ENCODE measurements around the gene PPIL1.

Gene PPIL1

DNA sequence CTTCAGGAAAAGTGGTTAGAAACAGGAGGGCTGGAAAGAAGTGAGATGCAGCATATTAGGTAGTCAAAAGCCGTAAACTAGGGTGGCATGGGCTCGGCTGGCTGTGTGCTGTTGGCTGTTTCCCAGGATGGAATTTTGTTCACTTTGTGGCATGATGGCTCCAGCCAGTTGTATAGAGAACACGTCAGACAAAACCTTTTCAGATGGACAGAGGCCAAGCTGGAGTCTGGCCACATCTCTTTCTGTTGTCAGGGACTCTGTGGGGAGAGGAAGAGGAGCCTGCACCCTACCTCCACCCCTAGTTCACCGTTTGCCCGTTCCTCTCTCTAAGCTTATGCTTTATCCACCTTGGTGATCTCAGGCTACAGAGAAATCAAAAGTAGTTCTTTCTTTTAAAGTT is 33.2 kb upstream of the PPIL1 start:
- H3K79me2 ChIP-seq (ENCODE audit: insufficient read depth, low read length) = peaks cover 9% of the 10 kb centered on the region; the same call in 1 of the 2 replicates
- H3K9me3 ChIP-seq (ENCODE audit: insufficient read depth, low read length) = no peaks in the 10 kb centered on the region
- TF ChIP-seq EZH2phosphoT487 (conservative IDR thresholded peaks at IDR 0.05; ENCODE audit: low read length) = no peak
- TF ChIP-seq, protein P1, sequence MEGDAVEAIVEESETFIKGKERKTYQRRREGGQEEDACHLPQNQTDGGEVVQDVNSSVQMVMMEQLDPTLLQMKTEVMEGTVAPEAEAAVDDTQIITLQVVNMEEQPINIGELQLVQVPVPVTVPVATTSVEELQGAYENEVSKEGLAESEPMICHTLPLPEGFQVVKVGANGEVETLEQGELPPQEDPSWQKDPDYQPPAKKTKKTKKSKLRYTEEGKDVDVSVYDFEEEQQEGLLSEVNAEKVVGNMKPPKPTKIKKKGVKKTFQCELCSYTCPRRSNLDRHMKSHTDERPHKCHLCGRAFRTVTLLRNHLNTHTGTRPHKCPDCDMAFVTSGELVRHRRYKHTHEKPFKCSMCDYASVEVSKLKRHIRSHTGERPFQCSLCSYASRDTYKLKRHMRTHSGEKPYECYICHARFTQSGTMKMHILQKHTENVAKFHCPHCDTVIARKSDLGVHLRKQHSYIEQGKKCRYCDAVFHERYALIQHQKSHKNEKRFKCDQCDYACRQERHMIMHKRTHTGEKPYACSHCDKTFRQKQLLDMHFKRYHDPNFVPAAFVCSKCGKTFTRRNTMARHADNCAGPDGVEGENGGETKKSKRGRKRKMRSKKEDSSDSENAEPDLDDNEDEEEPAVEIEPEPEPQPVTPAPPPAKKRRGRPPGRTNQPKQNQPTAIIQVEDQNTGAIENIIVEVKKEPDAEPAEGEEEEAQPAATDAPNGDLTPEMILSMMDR (IDR thresholded peaks at IDR 0.05; ENCODE audit: insufficient read depth, low read length, poor library complexity, severe bottlenecking) = no peak
- no peaks in the 10 kb centered on the region for H3K9me2 ChIP-seq (replicated peaks; ENCODE audit: insufficient read depth, low read length)
- H3K4me2 ChIP-seq (ENCODE audit: low read depth, low read length, poor library complexity, severe bottlenecking) = no peak overlapping the region
- no peak overlapping the region for H3K27ac ChIP-seq (ENCODE audit: low read depth, low read length)
- no peaks in the 10 kb centered on the region for H3K27me3 ChIP-seq (ENCODE audit: low read length)
- H3K9ac ChIP-seq (ENCODE audit: low read length) = no peak overlapping the region
- H3K4me3 ChIP-seq (ENCODE audit: insufficient read depth, low read length, poor library complexity, severe bottlenecking) = no peak overlapping the region
- H4K20me1 ChIP-seq (ENCODE audit: low read depth, low read length) = no peaks in the 10 kb centered on the region
- no peaks in the 10 kb centered on the region for H3F3A ChIP-seq (ENCODE audit: insufficient read depth)
- no peak overlapping the region for H2AFZ ChIP-seq (ENCODE audit: low read depth, low read length, severe bottlenecking)
- H3K36me3 ChIP-seq (ENCODE audit: low read length) = peaks cover 44% of the 10 kb centered on the region

DNA sequence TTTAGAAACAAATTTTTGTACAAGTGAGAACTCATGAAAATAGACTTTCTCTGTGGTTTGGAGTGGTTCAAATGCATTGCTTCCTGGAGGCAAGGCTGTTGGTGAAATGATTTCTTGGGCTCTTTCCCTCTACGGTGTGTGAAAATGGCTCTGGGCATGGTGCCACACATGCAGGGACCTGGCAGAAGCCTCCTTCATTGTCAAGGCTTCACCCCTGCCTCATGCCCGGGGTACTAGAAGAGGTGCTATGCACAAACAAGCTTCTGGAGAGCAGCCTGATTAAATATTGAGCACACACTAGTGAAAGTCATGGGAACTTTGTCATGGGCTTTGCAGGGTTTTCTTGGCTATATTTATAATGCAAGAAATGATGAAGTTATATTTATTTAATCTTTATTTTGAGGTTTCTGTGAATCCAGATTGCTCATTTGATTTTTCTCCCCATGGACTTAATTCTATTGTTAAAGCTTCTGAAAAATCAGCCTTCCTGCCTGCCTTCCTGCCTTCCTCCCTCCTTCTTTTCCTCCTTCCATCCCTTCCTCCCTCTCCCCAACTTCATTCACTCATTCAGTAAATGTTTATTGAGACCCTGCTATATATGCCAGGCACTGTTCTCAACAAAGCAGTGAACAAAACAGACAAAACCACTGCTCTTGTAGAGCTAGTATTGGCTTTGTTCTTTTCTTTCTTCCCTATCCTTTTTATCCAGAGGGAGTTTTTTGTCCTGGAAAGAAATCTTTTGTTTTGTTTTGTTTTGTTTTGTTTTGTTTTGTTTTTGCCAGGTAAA is 32.1 kb upstream of the PPIL1 start:
- Histone ChIP-seq H3K79me2 (ENCODE audit: insufficient read depth, low read length) (peaks cover 9% of the 10 kb centered on the region; the same call in 1 of the 2 replicates), H3F3A (ENCODE audit: insufficient read depth) (no peaks in the 10 kb centered on the region), H3K4me3 (ENCODE audit: insufficient read depth, low read length, poor library complexity, severe bottlenecking) (no peak overlapping the region), H3K9me3 (ENCODE audit: insufficient read depth, low read length) (no peaks in the 10 kb centered on the region), H2AFZ (ENCODE audit: low read depth, low read length, severe bottlenecking) (no peak overlapping the region), H3K9me2 (replicated peaks; ENCODE audit: insufficient read depth, low read length) (no peaks in the 10 kb centered on the region), H3K27ac (ENCODE audit: low read depth, low read length) (no peak overlapping the region), H3K36me3 (ENCODE audit: low read length) (peaks cover 50% of the 10 kb centered on the region), H4K20me1 (ENCODE audit: low read depth, low read length) (no peaks in the 10 kb centered on the region), H3K9ac (ENCODE audit: low read length) (no peak overlapping the region), H3K27me3 (ENCODE audit: low read length) (no peaks in the 10 kb centered on the region), H3K4me2 (ENCODE audit: low read depth, low read length, poor library complexity, severe bottlenecking) (no peak overlapping the region)
- TF ChIP-seq EZH2phosphoT487 (conservative IDR thresholded peaks at IDR 0.05; ENCODE audit: low read length) = no peak
- TF ChIP-seq, protein P1 (IDR thresholded peaks at IDR 0.05; ENCODE audit: insufficient read depth, low read length, poor library complexity, severe bottlenecking) = no peak

GRCh38 chr6:36904851-36905393 is 30.3 kb upstream of the PPIL1 start:
- Histone ChIP-seq H3K36me3 (ENCODE audit: low read length) (peaks cover 49% of the 10 kb centered on the region), H3F3A (ENCODE audit: insufficient read depth) (no peaks in the 10 kb centered on the region), H3K9ac (ENCODE audit: low read length) (no peak overlapping the region), H3K4me3 (ENCODE audit: insufficient read depth, low read length, poor library complexity, severe bottlenecking) (no peak overlapping the region), H3K27me3 (ENCODE audit: low read length) (no peaks in the 10 kb centered on the region), H3K27ac (ENCODE audit: low read depth, low read length) (no peak overlapping the region), H2AFZ (ENCODE audit: low read depth, low read length, severe bottlenecking) (no peak overlapping the region), H3K9me3 (ENCODE audit: insufficient read depth, low read length) (no peaks in the 10 kb centered on the region), H3K4me2 (ENCODE audit: low read depth, low read length, poor library complexity, severe bottlenecking) (no peak overlapping the region), H3K79me2 (ENCODE audit: insufficient read depth, low read length) (peaks cover 9% of the 10 kb centered on the region; the same call in 1 of the 2 replicates), H4K20me1 (ENCODE audit: low read depth, low read length) (no peaks in the 10 kb centered on the region), H3K9me2 (replicated peaks; ENCODE audit: insufficient read depth, low read length) (no peaks in the 10 kb centered on the region)
- TF ChIP-seq, protein P1 (IDR thresholded peaks at IDR 0.05; ENCODE audit: insufficient read depth, low read length, poor library complexity, severe bottlenecking) = no peak
- TF ChIP-seq EZH2phosphoT487 (conservative IDR thresholded peaks at IDR 0.05; ENCODE audit: low read length) = no peak
